Loucy (cell line): ENCODE data around the gene PHB1.

Source experiments
- CTCF ChIP-seq: fragments of 200-600 bp; sonication (generic); conservative IDR thresholded peaks from 2 replicates; pipeline ENCODE4 v1.5.1; 2014; ENCODE audit warnings: mild to moderate bottlenecking, antibody characterized with exemption, low read length
- EZH2phosphoT487 ChIP-seq: fragments of 200-600 bp; IDR thresholded peaks from 2 replicates; pipeline ENCODE4 v1.6.1; 2018; ENCODE audit warnings: antibody characterized with exemption, mild to moderate bottlenecking, moderate library complexity, borderline replicate concordance

DNA sequence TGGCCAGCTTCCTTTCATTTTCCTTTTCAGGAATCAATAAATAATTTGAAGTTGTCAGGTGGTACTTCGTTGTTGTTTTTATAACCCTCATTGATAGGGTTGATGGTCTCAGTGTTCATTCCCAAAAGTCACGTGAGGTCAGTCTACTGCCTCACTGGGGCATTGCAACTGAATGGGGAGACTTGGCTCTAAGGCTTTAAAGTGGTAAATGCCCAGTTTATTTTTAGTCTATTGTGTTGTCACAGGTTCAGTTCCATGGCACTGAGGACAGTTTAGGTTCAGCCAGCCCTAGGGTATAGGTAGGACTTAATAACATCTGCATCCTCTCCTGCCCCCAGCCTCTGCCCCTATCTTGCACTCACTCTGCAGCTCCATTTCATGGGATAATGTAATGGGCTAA, 46.9 kb upstream of the PHB1 start:
- TF ChIP-seq EZH2phosphoT487: no peak
- TF ChIP-seq CTCF: no peak
